ENCODE data around the gene GMEB1.

DNA sequence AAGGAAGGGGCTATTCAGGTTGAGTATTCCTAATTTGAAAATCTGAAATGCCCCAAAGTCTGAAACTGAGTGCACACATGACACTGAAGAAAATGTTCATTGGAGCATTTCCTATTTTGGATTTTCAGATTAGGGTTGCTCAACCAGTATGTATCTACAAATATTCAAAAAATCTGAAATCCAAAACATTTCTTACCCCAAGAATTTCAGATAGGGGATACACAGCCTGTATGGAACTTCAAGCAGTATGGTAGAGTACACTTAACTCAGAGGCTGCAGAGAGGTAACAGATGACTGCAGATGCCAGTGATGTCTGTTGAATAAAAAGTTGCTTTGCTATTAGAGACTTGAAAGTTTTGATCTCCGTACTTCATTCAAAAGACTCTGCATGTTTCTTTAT, 87.1 kb downstream of the GMEB1 start:
- TF ChIP-seq EZH2 (IDR thresholded peaks at IDR 0.05; ENCODE audit: insufficient read depth, poor library complexity, severe bottlenecking) (no peak), EZH2phosphoT487 (IDR thresholded peaks at IDR 0.05; ENCODE audit: insufficient read depth, low read depth) (no peak)
